H1 (cell line): ENCODE data around the gene SLC35B2. TPM values are rescaled to one million over a fixed set of nuclear protein-coding genes. Genes with fewer than 3 reads are reported as not detected.

ENCODE experiments used
- ASH2L ChIP-seq: fragments of 200-600, 300-600 bp; sonication (generic); IDR thresholded peaks from one replicate; pipeline ENCODE4 v1.7.1; 2017; ENCODE audit warnings: low read length
- BRCA1 ChIP-seq: IDR thresholded peaks from 2 replicates; pipeline ENCODE4 v1.6.1; 2012; ENCODE audit warnings: low read depth, low read length, improper control_type of control experiment
- CEBPB ChIP-seq: IDR thresholded peaks from 2 replicates; pipeline ENCODE4 v1.6.1; 2012; ENCODE audit warnings: low read depth, low read length
- CHD1 ChIP-seq: IDR thresholded peaks from 2 replicates; pipeline ENCODE4 v1.6.1; 2012; ENCODE audit warnings: low read depth, low read length, improper control_type of control experiment
- EZH2 ChIP-seq: fragments of 200-600 bp; sonication (generic); IDR thresholded peaks from 2 replicates; pipeline ENCODE4 v1.7.1; 2012; ENCODE audit warnings: low read depth, mild to moderate bottlenecking, moderate library complexity, low read length, inconsistent platforms; ENCODE audit not compliant: severe bottlenecking
- JUND ChIP-seq: IDR thresholded peaks from 2 replicates; pipeline ENCODE4 v1.6.1; 2011; ENCODE audit warnings: mild to moderate bottlenecking, improper control_type of control experiment, low read length
- KDM1A ChIP-seq: fragments of 200-600, 300-600 bp; sonication (generic); IDR thresholded peaks from 2 replicates; pipeline ENCODE4 v1.7.1; 2016; ENCODE audit warnings: mild to moderate bottlenecking, low read length, borderline replicate concordance
- POLR2A ChIP-seq, 2 experiments: IDR thresholded peaks; 1 replicate in 1 of 2; 2 replicates in 1 of 2; pipeline ENCODE4 v1.6.1; 2011; ENCODE audit warnings: low read depth in 2 of 2, low read length in 2 of 2, mild to moderate bottlenecking in 2 of 2; ENCODE audit errors: control extremely low read depth in 1 of 2
- RBBP5 ChIP-seq: IDR thresholded peaks from 2 replicates; pipeline ENCODE4 v1.7.1; 2012; ENCODE audit warnings: low read depth, mild to moderate bottlenecking, inconsistent platforms, low read length, moderate library complexity, borderline replicate concordance
- RFX5 ChIP-seq: IDR thresholded peaks from 2 replicates; pipeline ENCODE4 v1.6.1; 2011; ENCODE audit warnings: low read depth, low read length, improper control_type of control experiment, borderline replicate concordance
- RXRA ChIP-seq: IDR thresholded peaks from 2 replicates; pipeline ENCODE4 v1.6.1; 2011; ENCODE audit warnings: low read depth, mild to moderate bottlenecking, low read length, moderate library complexity; ENCODE audit not compliant: insufficient read depth
- SP4 ChIP-seq: IDR thresholded peaks from 2 replicates; pipeline ENCODE4 v1.6.1; 2012; ENCODE audit warnings: low read length, inconsistent platforms
- TAF1 ChIP-seq: IDR thresholded peaks from 2 replicates; pipeline ENCODE4 v1.6.1; 2011; ENCODE audit warnings: mild to moderate bottlenecking, low read depth, low read length
- ZNF274 ChIP-seq: IDR thresholded peaks from 2 replicates; pipeline ENCODE4 v1.7.0; 2012; ENCODE audit warnings: low read length, borderline replicate concordance; ENCODE audit errors: extremely low read depth
- polyA plus RNA-seq, 7 experiments: library from polyadenylated mRNA; depleted of rRNA in 3 of 7; stranded (reverse) in 5 of 7; unstranded in 2 of 7; fragments of >200 nt in 5 of 7; fragments of 200-250 nt in 2 of 7; gene quantifications; 1 replicate in 5 of 7; 2 replicates in 1 of 7; 4 replicates in 1 of 7; pipeline versions ENCODE4 v1.2.1 to v1.2.3, GENCODE V29; 2011 to 2013; ENCODE audit warnings: missing spikeins in 2 of 7, mixed read lengths in 2 of 7
- total RNA-seq: library from RNA; stranded (reverse); fragmentation: NEBNext Ultra II Directional; extraction: Animal tissue kit (Norgen Biotek cat#: 25700); gene quantifications from 2 replicates; pipeline ENCODE4 v1.2.1, GENCODE V29; 2021

The SLC35B2 gene
- total and polyA plus RNA-seq, 2 of the 8 experiments (the other 6 are each of a cell fraction or from before 2014, with no cell fraction given) = 29.5 to 65.0 TPM

DNA sequence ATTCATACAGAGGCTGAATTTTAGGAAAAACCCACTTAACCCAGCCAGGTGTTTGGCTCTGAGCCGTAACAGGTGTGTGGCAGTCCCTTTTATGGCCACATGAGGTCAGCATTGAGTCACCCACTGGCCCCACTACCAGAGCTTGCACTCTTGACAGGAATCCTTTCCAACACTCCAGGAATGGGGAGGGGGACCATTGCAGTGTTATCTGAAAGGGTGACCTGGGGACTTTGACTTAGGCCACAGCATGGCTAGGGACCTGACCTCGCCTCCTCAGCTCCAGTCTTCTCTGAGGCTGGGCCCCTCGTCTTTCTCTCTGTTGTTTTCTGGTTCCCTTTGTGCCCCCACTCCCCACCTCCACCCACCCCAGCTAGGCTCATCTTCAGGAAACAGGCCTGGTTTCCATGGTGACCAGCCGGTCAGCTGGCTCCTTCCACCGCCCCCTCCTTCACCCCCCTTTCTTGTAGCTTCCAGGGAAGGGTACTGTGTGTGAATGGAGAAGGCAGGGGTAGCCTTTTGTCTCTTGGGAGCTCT is 10.8 kb upstream of the SLC35B2 start (continued):
- TF ChIP-seq BRCA1 (no peak), JUND (no peak), ASH2L (peak; percentile 52), KDM1A (no peak), ZNF274 (no peak), SP4 (no peak), EZH2 (no peak), RBBP5 (no peak), RFX5 (no peak), CEBPB (no peak), CHD1 (no peak), TAF1 (no peak), RXRA (no peak), POLR2A (IDR thresholded peaks at IDR 0.05; ENCODE audit: control extremely low read depth in 1 of 2, low read depth in 2 of 2, low read length in 2 of 2) (no peak)
